Keratinocyte (primary cell): ENCODE results near the gene TP53AIP1. TPM values are rescaled to one million over a fixed set of nuclear protein-coding genes. Genes with fewer than 3 reads are reported as not detected.
A peak's percentile ranks its signal among the peaks of the same experiment; 100 is the strongest.

Experiments
- DNase-seq: peaks from one replicate; pipeline ENCODE4 v3.0.0-alpha.2; 2011; ENCODE audit warnings: low read depth, missing footprints, low spot score
- FAIRE-seq: peaks from 2 replicates; lab custom pipeline; 2011; peaks lifted over from hg19 to GRCh38; lab: Jason Lieb, UNC
- H2AFZ ChIP-seq: 2 replicates; pipeline ENCODE4 v1.6.0; 2012; ENCODE audit warnings: low read length, control low read depth, inconsistent platforms; ENCODE audit not compliant: control insufficient read depth
- H3K27ac ChIP-seq: 2 replicates; pipeline ENCODE4 v1.5.1; 2011; ENCODE audit warnings: low read length; ENCODE audit not compliant: control insufficient read depth, insufficient read depth
- H3K27me3 ChIP-seq: 3 replicates; pipeline ENCODE4 v1.6.0; 2011; ENCODE audit warnings: low read length; ENCODE audit not compliant: control insufficient read depth, insufficient read depth; ENCODE audit errors: extremely low read depth
- H3K36me3 ChIP-seq, 2 experiments: 2 replicates in 1 of 2; 3 replicates in 1 of 2; pipeline ENCODE4 v1.5.1; 2011; ENCODE audit warnings: low read length in 2 of 2, mild to moderate bottlenecking in 1 of 2; ENCODE audit not compliant: control insufficient read depth in 2 of 2, insufficient read depth in 2 of 2; ENCODE audit errors: extremely low read depth in 1 of 2
- H3K4me1 ChIP-seq: 3 replicates; pipeline ENCODE4 v1.5.1; 2011; ENCODE audit warnings: low read length; ENCODE audit not compliant: control insufficient read depth, insufficient read depth; ENCODE audit errors: extremely low read depth
- H3K4me2 ChIP-seq: 3 replicates; pipeline ENCODE4 v1.6.0; 2011; ENCODE audit warnings: low read depth, low read length; ENCODE audit not compliant: control insufficient read depth, insufficient read depth; ENCODE audit errors: extremely low read depth
- H3K4me3 ChIP-seq, 3 experiments: fragments of 200-600 bp in 1 of 3; sonication (generic) in 1 of 3; 2 replicates in 2 of 3; 3 replicates in 1 of 3; pipeline ENCODE4 v1.5.1; 2011 to 2016; ENCODE audit warnings: low read length in 3 of 3, mild to moderate bottlenecking in 3 of 3, control low read depth in 2 of 3, inconsistent platforms in 1 of 3, low read depth in 1 of 3, mixed read lengths in 1 of 3, mixed run types in 1 of 3, moderate library complexity in 1 of 3; ENCODE audit not compliant: control insufficient read depth in 2 of 3, insufficient read depth in 2 of 3; ENCODE audit errors: extremely low read depth in 1 of 3
- H3K79me2 ChIP-seq: 2 replicates; pipeline ENCODE4 v1.6.0; 2012; ENCODE audit warnings: low read length; ENCODE audit not compliant: control insufficient read depth, insufficient read depth
- H3K9ac ChIP-seq: 3 replicates; pipeline ENCODE4 v1.6.0; 2011; ENCODE audit warnings: low read length; ENCODE audit not compliant: control insufficient read depth, insufficient read depth; ENCODE audit errors: extremely low read depth
- H3K9me1 ChIP-seq: 3 replicates; pipeline ENCODE4 v1.6.0; 2011; ENCODE audit warnings: low read length; ENCODE audit not compliant: control insufficient read depth, insufficient read depth; ENCODE audit errors: extremely low read depth
- H3K9me3 ChIP-seq: 2 replicates; pipeline ENCODE4 v1.5.1; 2012; ENCODE audit warnings: low read depth, low read length; ENCODE audit not compliant: control insufficient read depth
- H4K20me1 ChIP-seq: 3 replicates; pipeline ENCODE4 v1.6.0; 2011; ENCODE audit warnings: low read length; ENCODE audit not compliant: control insufficient read depth, insufficient read depth; ENCODE audit errors: extremely low read depth
- CTCF ChIP-seq, 3 experiments: IDR thresholded peaks in 1 of 3; conservative IDR thresholded peaks in 1 of 3; optimal IDR thresholded peaks in 1 of 3; 2 replicates in 2 of 3; 3 replicates in 1 of 3; pipeline versions ENCODE3 to v1.5.1; 2011; ENCODE audit warnings: low read length in 3 of 3, mild to moderate bottlenecking in 3 of 3, moderate library complexity in 2 of 3, control low read depth in 1 of 3, inconsistent platforms in 1 of 3; ENCODE audit not compliant: insufficient read depth in 2 of 3; ENCODE audit errors: extremely low read depth in 1 of 3
- EZH2 ChIP-seq: IDR thresholded peaks from one replicate; pipeline ENCODE4 v1.6.1; 2012; ENCODE audit warnings: inconsistent platforms, mild to moderate bottlenecking, low read length, moderate library complexity
- dilution Hi-C: fragments of 300-500 bp; cut with MboI; formaldehyde crosslinking; loops from one replicate; pipeline ENCODE4 v1.7.0; 2020; ENCODE audit warnings: low sequenced_read_pairs; ENCODE audit not compliant: extremely low pct_ligation_motif_present
- polyA plus RNA-seq, 5 experiments: library from polyadenylated mRNA; depleted of rRNA in 3 of 5; stranded (reverse) in 3 of 5; stranded (forward) in 1 of 5; unstranded in 1 of 5; fragments of >200 nt; gene quantifications; 1 replicate in 1 of 5; 2 replicates in 3 of 5; 3 replicates in 1 of 5; pipeline versions ENCODE4 v1.2.1 to v1.2.3, GENCODE V29; 2011 to 2012; ENCODE audit warnings: missing spikeins in 2 of 5, low read depth in 1 of 5, low replicate concordance in 1 of 5

Gene TP53AIP1
- polyA plus RNA-seq, 1 donor (not counting 4 experiments of a cell fraction or from before 2014, with no cell fraction given), result 37.1 TPM

DNA sequence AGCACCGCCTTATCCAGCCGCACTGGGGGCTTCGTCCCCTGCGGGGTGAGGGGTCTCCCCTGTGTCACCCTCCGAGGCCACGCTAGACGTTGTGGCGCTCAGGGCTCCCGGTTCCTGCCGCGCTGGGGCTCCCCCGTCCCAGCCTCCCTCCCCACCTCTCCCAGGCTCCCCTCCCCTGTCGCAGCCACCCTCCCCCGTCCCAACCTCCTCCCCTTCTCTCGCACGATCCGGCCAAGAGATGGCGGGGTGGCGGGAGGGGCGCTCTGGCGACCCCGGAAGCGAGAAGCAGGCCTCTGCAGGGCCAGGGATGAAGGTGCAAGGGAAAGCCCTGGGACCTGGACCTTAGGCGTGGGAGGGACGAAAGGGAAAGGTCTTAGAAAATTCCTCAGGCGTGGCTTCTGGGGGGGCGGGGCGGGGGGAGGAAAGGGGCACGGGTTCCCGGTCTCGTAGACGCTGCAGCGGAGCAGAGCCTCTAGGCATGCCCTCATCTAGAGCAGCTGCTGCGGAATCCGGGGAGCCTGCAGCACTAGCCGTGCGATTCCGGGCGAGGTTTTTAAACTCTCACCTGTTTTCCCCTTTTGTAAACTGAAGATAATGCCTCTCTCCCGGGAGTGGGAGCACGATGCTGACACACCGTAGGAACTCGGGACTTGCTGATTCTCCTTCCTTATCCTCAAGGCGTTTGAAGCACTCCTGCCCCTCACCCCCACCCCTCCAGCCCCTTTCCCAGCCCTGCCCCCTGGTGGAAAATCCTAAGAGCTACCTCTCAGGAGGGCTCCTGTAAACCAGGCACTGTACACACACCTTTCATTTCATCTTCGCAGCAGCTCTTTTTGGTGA is 37.1 kb downstream of the TP53AIP1 start:
- peaks cover 59% of the 10 kb centered on the region for H3K4me1 ChIP-seq
- DNase-seq (peak; percentile 61), FAIRE-seq (peak; percentile 81)
- no peaks in the 10 kb centered on the region for H3K27me3 ChIP-seq
- H4K20me1 ChIP-seq, result no peaks in the 10 kb centered on the region
- dilution Hi-C loops, result no loop called here
- no peaks in the 10 kb centered on the region for H3K9me1 ChIP-seq
- no peaks in the 10 kb centered on the region for H3K36me3 ChIP-seq
- H3K27ac ChIP-seq, result peak overlapping the region; percentile 57
- no peaks in the 10 kb centered on the region for H3K9me3 ChIP-seq
- peak overlapping the region; percentile 50 to 67 (median 63) for H3K4me3 ChIP-seq
- no peak for TF ChIP-seq EZH2
- TF ChIP-seq CTCF (optimal IDR thresholded peaks at IDR 0.05 in 1 of 3, IDR thresholded peaks at IDR 0.05 in 1 of 3, conservative IDR thresholded peaks at IDR 0.05 in 1 of 3; ENCODE audit: extremely low read depth in 1 of 3, insufficient read depth in 2 of 3, low read length in 3 of 3), result peak; percentile 44 to 65 (median 63)
- no peaks in the 10 kb centered on the region for H3K79me2 ChIP-seq
- peak overlapping the region; percentile 79 for H3K4me2 ChIP-seq
- H3K9ac ChIP-seq, result peak overlapping the region; percentile 66
- peak overlapping the region; percentile 62 for H2AFZ ChIP-seq

DNA sequence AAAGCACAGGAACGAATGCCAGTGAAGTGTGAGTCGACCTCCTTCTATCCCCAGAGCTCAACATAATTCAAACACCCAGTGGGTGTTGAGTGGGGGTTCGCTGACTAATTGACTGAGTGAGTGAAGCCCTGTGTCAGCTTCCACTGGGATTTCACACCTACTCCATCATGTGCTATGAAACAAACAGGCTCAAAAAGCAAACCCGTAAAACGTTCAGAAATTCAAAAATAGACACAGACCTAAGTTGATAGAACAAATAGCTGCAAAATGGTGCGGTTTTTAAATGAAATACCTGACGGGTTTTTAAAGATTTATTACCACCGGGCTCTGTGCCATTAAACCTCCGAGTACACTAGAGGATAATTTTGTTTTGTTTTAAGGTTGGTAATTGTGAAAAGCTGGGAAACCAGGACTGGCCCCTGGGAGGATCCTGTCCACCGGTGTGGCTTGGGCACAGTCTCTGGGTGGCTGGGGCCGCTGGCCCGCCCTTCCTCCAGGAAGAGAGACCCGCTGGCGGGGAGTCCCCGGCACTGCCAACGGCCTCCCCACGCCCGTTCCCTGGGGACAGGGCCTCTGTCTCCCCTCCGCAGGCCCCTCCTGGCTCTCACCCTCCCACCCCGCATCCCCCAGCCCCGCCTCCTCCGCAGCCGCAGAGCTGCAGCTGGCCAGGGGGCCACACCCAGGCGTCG is 37.9 kb downstream of the TP53AIP1 start:
- peak overlapping the region; percentile 57 for H3K27ac ChIP-seq
- peak overlapping the region; percentile 50 to 67 (median 63) for H3K4me3 ChIP-seq
- dilution Hi-C loops, result no loop called here
- H3K27me3 ChIP-seq, result no peaks in the 10 kb centered on the region
- FAIRE-seq (peak; percentile 43), DNase-seq (no peak)
- H3K36me3 ChIP-seq, result no peaks in the 10 kb centered on the region
- no peaks in the 10 kb centered on the region for H4K20me1 ChIP-seq
- peak overlapping the region; percentile 62 for H2AFZ ChIP-seq
- H3K4me1 ChIP-seq, result peaks cover 55% of the 10 kb centered on the region
- peak overlapping the region; percentile 66 for H3K9ac ChIP-seq
- no peaks in the 10 kb centered on the region for H3K9me1 ChIP-seq
- H3K4me2 ChIP-seq, result peak overlapping the region; percentile 79
- TF ChIP-seq EZH2 (no peak), CTCF (optimal IDR thresholded peaks at IDR 0.05 in 1 of 3, IDR thresholded peaks at IDR 0.05 in 1 of 3, conservative IDR thresholded peaks at IDR 0.05 in 1 of 3; ENCODE audit: extremely low read depth in 1 of 3, insufficient read depth in 2 of 3, low read length in 3 of 3) (no peak)
- no peaks in the 10 kb centered on the region for H3K79me2 ChIP-seq
- no peaks in the 10 kb centered on the region for H3K9me3 ChIP-seq
